ENCODE data around the gene RASA1. TPM values are rescaled to one million over a fixed set of nuclear protein-coding genes. Genes with fewer than 3 reads are reported as not detected.

Gene RASA1
- total RNA-seq (2014; rRNA removed; shearing (Covaris generic); ENCODE audit: low replicate concordance): 11.0 and 16.4 TPM in 2 replicates

DNA sequence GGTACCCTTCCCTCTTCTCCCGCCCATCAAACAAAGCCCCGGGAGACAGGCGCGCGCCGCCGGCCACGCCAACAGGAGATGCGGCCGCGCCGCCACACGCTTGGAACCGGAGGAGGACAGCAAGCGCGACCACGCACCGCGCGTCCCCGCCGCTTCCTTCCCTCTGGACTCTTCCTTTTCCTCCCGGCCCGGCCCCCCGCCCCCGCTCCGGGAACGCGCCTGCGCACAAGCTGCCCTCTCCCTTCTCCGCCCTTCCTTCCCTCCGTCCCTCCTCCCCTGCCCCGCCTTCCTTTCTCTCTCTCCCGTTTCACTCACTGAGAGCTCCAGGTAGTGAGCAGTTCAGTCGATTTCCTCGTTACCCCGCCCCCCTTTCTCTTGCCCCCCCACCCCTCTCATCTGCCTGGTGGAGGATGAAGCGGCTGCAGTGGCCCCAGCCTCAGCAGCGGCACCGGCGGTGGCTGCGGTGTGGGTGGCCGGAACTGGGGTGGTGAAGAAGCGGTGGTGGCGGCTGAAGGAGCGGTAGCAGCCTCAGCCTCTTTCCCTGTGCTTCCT lies at the start of gene RASA1:
Gene RASA1 (plus strand): TSS at position 310 of the 552 bp plus-strand sequence. CDS start 569 bp downstream, outside the sequence.
- no peaks in the 10 kb centered on the region for H3K27me3 ChIP-seq
- peaks cover 15% of the 10 kb centered on the region for H3K36me3 ChIP-seq
- H3K4me3 ChIP-seq: peak within 1 kb of the TSS; percentile 72
- H3K9me3 ChIP-seq: no peaks in the 10 kb centered on the region
- peak; percentile 98 for DNase-seq

- Histone ChIP-seq H3K36me3 (no peaks in the 10 kb centered on the region), H3K9me3 (no peaks in the 10 kb centered on the region), H3K27me3 (no peaks in the 10 kb centered on the region), H3K4me3 (no peak overlapping the region)
- DNase-seq: no peak
Measured at GRCh38 chr5:87229780-87230179, 37.9 kb upstream of the RASA1 start.

DNA sequence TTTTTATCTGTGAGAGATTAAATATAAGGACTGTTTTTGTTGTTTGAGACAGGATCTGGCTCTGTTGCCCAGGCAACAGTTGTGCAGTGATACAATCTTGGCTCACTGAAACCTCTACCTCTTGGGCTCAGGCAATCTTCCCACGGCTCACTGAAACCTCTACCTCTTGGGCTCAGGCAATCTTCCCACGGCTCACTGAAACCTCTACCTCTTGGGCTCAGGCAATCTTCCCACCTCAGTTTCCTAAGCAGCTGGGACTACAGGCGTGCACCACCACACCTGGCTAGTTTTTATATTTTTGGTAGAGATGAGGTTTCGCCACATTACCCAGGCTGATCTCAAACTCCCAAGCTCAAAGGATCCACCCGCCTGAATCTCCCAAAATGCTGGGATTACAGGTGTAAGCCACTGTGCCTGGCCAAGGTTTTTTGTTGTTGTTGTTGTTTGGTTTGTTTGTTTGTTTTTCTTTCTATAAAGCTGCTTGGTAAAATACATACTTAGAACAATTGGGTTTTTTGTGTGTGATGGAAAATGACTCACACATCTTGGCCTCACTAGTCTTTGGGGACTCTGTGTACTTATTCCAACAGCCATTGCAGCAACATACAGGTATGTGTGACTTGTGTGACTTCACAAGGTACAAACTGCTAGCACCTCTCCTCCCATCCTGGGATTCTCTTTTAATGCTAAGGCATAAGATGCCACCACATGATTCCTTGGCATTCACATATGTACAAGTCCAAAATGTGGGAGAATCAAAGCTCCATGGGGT lies 36.5 kb upstream of the RASA1 start:
- H3K4me3 ChIP-seq: no peak overlapping the region
- no peaks in the 10 kb centered on the region for H3K9me3 ChIP-seq
- H3K27me3 ChIP-seq: no peaks in the 10 kb centered on the region
- no peaks in the 10 kb centered on the region for H3K36me3 ChIP-seq
- DNase-seq: no peak

GRCh38 chr5:87233143-87233542 lies 34.5 kb upstream of the RASA1 start:
- no peaks in the 10 kb centered on the region for H3K36me3 ChIP-seq
- H3K4me3 ChIP-seq: no peak overlapping the region
- H3K9me3 ChIP-seq: no peaks in the 10 kb centered on the region
- H3K27me3 ChIP-seq: no peaks in the 10 kb centered on the region
- DNase-seq: no peak

DNA sequence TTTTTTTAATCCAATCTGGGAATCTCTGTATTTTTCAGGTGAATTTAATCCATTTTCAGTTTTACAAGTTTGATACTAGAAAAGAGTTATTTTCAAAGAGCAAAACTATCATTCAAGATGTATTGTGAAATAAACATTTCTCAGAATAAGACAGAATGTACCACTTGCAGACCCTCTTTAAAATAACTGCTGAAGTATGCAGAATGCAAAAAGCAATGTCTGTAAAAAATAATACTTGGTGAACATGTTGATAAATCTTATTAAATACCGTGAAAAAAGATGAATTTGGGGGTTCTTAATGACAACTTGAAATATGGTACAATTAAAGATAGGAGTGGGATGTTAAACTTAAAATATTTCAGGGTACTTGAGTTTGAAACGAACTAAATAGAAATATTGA lies 26.1 kb upstream of the RASA1 start:
- Histone ChIP-seq H3K4me3 (no peak overlapping the region), H3K36me3 (no peaks in the 10 kb centered on the region), H3K27me3 (no peaks in the 10 kb centered on the region), H3K9me3 (no peaks in the 10 kb centered on the region)
- no peak for DNase-seq

- Histone ChIP-seq H3K4me3 (no peak overlapping the region), H3K9me3 (no peaks in the 10 kb centered on the region), H3K36me3 (no peaks in the 10 kb centered on the region), H3K27me3 (no peaks in the 10 kb centered on the region)
- DNase-seq: no peak
Measured at GRCh38 chr5:87242242-87242641, 25.4 kb upstream of the RASA1 start.

GRCh38 chr5:87243161-87243844 lies 24.4 kb upstream of the RASA1 start:
- H3K27me3 ChIP-seq: no peaks in the 10 kb centered on the region
- H3K36me3 ChIP-seq: no peaks in the 10 kb centered on the region
- H3K4me3 ChIP-seq: no peak overlapping the region
- no peaks in the 10 kb centered on the region for H3K9me3 ChIP-seq
- peak; percentile 25 for DNase-seq

- Histone ChIP-seq H3K9me3 (no peaks in the 10 kb centered on the region), H3K4me3 (no peak overlapping the region), H3K27me3 (no peaks in the 10 kb centered on the region), H3K36me3 (no peaks in the 10 kb centered on the region)
- no peak for DNase-seq
Measured at GRCh38 chr5:87245451-87245850, 22.2 kb upstream of the RASA1 start.

DNA sequence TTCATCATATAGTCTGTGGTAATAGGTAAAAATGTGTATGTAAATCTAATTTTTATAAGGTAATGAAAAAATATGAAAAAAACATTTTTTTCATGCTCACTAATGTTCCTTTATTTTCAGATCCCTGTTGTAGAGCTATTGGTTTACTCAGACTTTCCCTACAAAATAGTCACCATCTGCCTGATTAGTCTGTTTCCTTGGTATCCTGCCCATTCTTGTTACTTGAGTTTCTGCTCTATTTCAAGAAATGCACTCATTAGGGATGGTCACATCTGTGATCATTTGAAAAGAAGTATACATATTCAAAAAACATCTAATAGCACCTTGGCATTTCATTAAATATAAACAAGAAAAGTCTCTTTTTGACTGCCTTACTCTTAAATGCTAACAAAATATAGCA lies 21.6 kb upstream of the RASA1 start:
- Histone ChIP-seq H3K4me3 (no peak overlapping the region), H3K27me3 (no peaks in the 10 kb centered on the region), H3K36me3 (no peaks in the 10 kb centered on the region), H3K9me3 (no peaks in the 10 kb centered on the region)
- DNase-seq: no peak

GRCh38 chr5:87252283-87252605 lies 15.4 kb upstream of the RASA1 start:
- Histone ChIP-seq H3K27me3 (no peaks in the 10 kb centered on the region), H3K9me3 (no peaks in the 10 kb centered on the region), H3K4me3 (no peak overlapping the region), H3K36me3 (no peaks in the 10 kb centered on the region)
- no peak for DNase-seq

DNA sequence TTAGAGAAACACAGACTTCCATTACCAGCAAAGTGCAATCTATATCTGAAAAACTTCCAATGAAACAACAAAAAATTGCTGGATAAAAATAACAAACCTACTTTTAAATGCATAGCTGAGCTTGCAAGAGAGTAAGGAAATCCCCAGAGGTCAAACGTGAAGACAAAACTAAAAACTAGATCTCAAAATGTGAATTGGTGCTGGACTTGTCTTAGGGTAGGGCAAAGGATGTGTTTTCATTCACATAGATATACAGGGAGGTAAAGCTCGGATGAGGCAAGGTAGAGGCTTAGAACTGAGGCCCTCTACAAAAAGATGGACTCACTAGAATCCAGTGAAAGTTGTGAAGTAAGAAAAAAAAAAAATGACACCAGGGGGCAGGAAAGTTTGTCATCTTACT lies 13.6 kb upstream of the RASA1 start:
- no peak overlapping the region for H3K4me3 ChIP-seq
- DNase-seq: no peak
- H3K27me3 ChIP-seq: no peaks in the 10 kb centered on the region
- no peaks in the 10 kb centered on the region for H3K36me3 ChIP-seq
- H3K9me3 ChIP-seq: no peaks in the 10 kb centered on the region

GRCh38 chr5:87258507-87258906 lies 9.2 kb upstream of the RASA1 start:
- Histone ChIP-seq H3K36me3 (no peaks in the 10 kb centered on the region), H3K27me3 (no peaks in the 10 kb centered on the region), H3K4me3 (no peak overlapping the region), H3K9me3 (no peaks in the 10 kb centered on the region)
- DNase-seq: no peak

DNA sequence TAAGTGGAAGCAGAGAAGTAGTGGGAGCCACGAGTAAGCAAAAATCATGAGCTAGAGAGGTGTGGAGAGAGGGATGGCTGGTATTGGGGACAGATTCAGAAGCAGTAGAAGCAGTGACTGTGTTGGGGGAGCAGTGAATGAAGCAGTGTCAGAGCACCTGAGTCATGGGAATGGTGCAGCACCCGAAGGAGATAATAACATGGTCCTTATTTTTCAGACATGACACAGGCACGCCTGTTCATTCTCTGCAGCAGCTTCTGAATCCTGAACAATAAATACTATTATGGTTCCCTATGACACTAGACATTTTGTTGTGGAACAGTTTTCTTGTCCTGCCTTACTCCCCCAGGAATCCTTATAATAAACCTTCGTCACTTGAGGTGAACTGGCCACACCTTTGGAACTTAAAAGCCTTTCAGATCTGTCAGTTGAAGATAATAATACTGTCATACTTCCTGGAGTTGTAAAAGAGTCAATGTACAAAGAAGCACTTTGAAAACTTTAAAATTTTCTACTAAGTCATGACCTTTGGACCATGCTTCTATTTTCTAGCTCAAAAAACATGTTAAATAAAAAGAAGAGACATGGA lies 7.0 kb upstream of the RASA1 start:
- no peaks in the 10 kb centered on the region for H3K36me3 ChIP-seq
- DNase-seq: no peak
- no peak overlapping the region for H3K4me3 ChIP-seq
- H3K9me3 ChIP-seq: no peaks in the 10 kb centered on the region
- no peaks in the 10 kb centered on the region for H3K27me3 ChIP-seq

GRCh38 chr5:87263498-87263897 lies 4.2 kb upstream of the RASA1 start:
- no peaks in the 10 kb centered on the region for H3K36me3 ChIP-seq
- no peaks in the 10 kb centered on the region for H3K27me3 ChIP-seq
- no peaks in the 10 kb centered on the region for H3K9me3 ChIP-seq
- no peak overlapping the region for H3K4me3 ChIP-seq
- DNase-seq: no peak

- H3K4me3 ChIP-seq: peak overlapping the region; percentile 72
- H3K27me3 ChIP-seq: no peaks in the 10 kb centered on the region
- no peak for DNase-seq
- H3K9me3 ChIP-seq: no peaks in the 10 kb centered on the region
- H3K36me3 ChIP-seq: peaks cover 12% of the 10 kb centered on the region
Measured at GRCh38 chr5:87266914-87267573, 639 bp upstream of the RASA1 start.

- H3K36me3 ChIP-seq: peaks cover 16% of the 10 kb centered on the region
- peak overlapping the region; percentile 72 for H3K4me3 ChIP-seq
- H3K27me3 ChIP-seq: no peaks in the 10 kb centered on the region
- H3K9me3 ChIP-seq: no peaks in the 10 kb centered on the region
- peak; percentile 81 for DNase-seq
Measured at GRCh38 chr5:87268126-87268969, 665 bp downstream of the RASA1 start.

All from MG63 (cell line).